ENCODE results near the gene FYCO1.

- TF ChIP-seq CTCF (IDR thresholded peaks at IDR 0.05), result no peak
- no peak for TF ChIP-seq JUN (IDR thresholded peaks at IDR 0.05)
- TF ChIP-seq USF2 (IDR thresholded peaks at IDR 0.05), result no peak
- no peak for TF ChIP-seq REST (IDR thresholded peaks at IDR 0.05)
- TF ChIP-seq POLR2A (IDR thresholded peaks at IDR 0.05; ENCODE audit: low read length), result no peak
- TF ChIP-seq RAD21 (conservative IDR thresholded peaks at IDR 0.05 in 1 of 2, IDR thresholded peaks at IDR 0.05 in 1 of 2), result no peak
- TF ChIP-seq HDAC2 (IDR thresholded peaks at IDR 0.05), result no peak
- TF ChIP-seq MYC (IDR thresholded peaks at IDR 0.05; ENCODE audit: borderline replicate concordance, low read length), result no peak
- TF ChIP-seq PHF8 (IDR thresholded peaks at IDR 0.05; ENCODE audit: borderline replicate concordance, low read depth), result no peak
- TF ChIP-seq PBX3 (IDR thresholded peaks at IDR 0.05), result no peak
- no peak for TF ChIP-seq CEBPB (IDR thresholded peaks at IDR 0.05)
- TF ChIP-seq ZNF302 (CRISPR knock-in tag; IDR thresholded peaks at IDR 0.05), result no peak
- no peak for TF ChIP-seq CHD4 (IDR thresholded peaks at IDR 0.05; ENCODE audit: borderline replicate concordance)
- no peak for TF ChIP-seq SMC3 (IDR thresholded peaks at IDR 0.05)
Observed at GRCh38 chr3:45911511-45912226, 84.0 kb downstream of the FYCO1 start.

Measured in A549 (cell line).